Medulla oblongata (tissue), 1 donor: Measurements from ENCODE around the gene MCFD2.

ENCODE experiments used
- DNase-seq: peaks from one replicate; pipeline ENCODE4 v3.0.0-alpha.2; 2015; ENCODE audit errors: extremely low spot score

MCFD2 gene

GRCh38 chr2:46873604-46874068 is 42.0 kb downstream of the MCFD2 start:
- DNase-seq: no peak

- no peak for DNase-seq
These were observed 42.6 kb downstream of the MCFD2 start for GRCh38 chr2:46872902-46873603.

GRCh38 chr2:46871976-46872381 is 43.6 kb downstream of the MCFD2 start:
- no peak for DNase-seq

GRCh38 chr2:46870051-46870839 is 45.4 kb downstream of the MCFD2 start:
- no peak for DNase-seq

- no peak for DNase-seq
These were observed 46.0 kb downstream of the MCFD2 start for GRCh38 chr2:46869621-46870020.

GRCh38 chr2:46866770-46867246 is 48.8 kb downstream of the MCFD2 start:
- no peak for DNase-seq

GRCh38 chr2:46865181-46865970 is 50.2 kb downstream of the MCFD2 start:
- no peak for DNase-seq

- DNase-seq: no peak
These were observed 51.7 kb downstream of the MCFD2 start for GRCh38 chr2:46863882-46864281.

GRCh38 chr2:46862514-46862913 is 53.1 kb downstream of the MCFD2 start:
- DNase-seq: no peak

GRCh38 chr2:46861916-46862315 is 53.7 kb downstream of the MCFD2 start:
- DNase-seq: no peak

GRCh38 chr2:46859482-46859881 is 56.1 kb downstream of the MCFD2 start:
- DNase-seq: no peak

- DNase-seq: no peak
These were observed 56.9 kb downstream of the MCFD2 start for GRCh38 chr2:46858702-46859090.

GRCh38 chr2:46857871-46858701 is 57.5 kb downstream of the MCFD2 start:
- no peak for DNase-seq

- DNase-seq: no peak
These were observed 59.3 kb downstream of the MCFD2 start for GRCh38 chr2:46856336-46856735.

GRCh38 chr2:46855805-46856204 is 59.8 kb downstream of the MCFD2 start:
- no peak for DNase-seq

GRCh38 chr2:46854260-46854659 is 61.3 kb downstream of the MCFD2 start:
- no peak for DNase-seq

- no peak for DNase-seq
These were observed 63.0 kb downstream of the MCFD2 start for GRCh38 chr2:46852598-46852997.

GRCh38 chr2:46852124-46852523 is 63.5 kb downstream of the MCFD2 start:
- DNase-seq: no peak
